Mesothelial cell of epicardium (in vitro differentiated cells): ENCODE results near the gene TBC1D5. TPM values are rescaled to one million over a fixed set of nuclear protein-coding genes. Genes with fewer than 3 reads are reported as not detected.

ENCODE experiments used
- DNase-seq, 2 experiments: peaks; one replicate each; pipeline ENCODE4 v3.0.0; 2021; ENCODE audit warnings: low spot score in 2 of 2; ENCODE audit not compliant: unreplicated experiment in 2 of 2
- H3K27ac Mint-ChIP-seq: 2 replicates; pipeline ENCODE4 v1.8.0; 2021; ENCODE audit warnings: mixed read lengths
- H3K27me3 Mint-ChIP-seq: 2 replicates; pipeline ENCODE4 v1.8.0; 2021; ENCODE audit warnings: low read depth, mixed read lengths
- H3K36me3 Mint-ChIP-seq: 2 replicates; pipeline ENCODE4 v1.8.0; 2021; ENCODE audit warnings: mixed read lengths
- H3K4me1 Mint-ChIP-seq: 2 replicates; pipeline ENCODE4 v1.8.0; 2021; ENCODE audit warnings: mixed read lengths
- H3K4me3 Mint-ChIP-seq: 2 replicates; pipeline ENCODE4 v1.8.0; 2021; ENCODE audit warnings: mild to moderate bottlenecking, moderate library complexity, mixed read lengths
- H3K9me3 Mint-ChIP-seq: 2 replicates; pipeline ENCODE4 v1.8.0; 2021; ENCODE audit warnings: mixed read lengths
- CTCF ChIP-seq: fragments of 200-600 bp; sonication (generic); IDR thresholded peaks from one replicate; pipeline ENCODE4 v1.5.0; 2021; ENCODE audit warnings: antibody characterized with exemption; ENCODE audit not compliant: unreplicated experiment
- total RNA-seq: library from RNA; stranded (reverse); gene quantifications from 3 replicates; pipeline ENCODE4 v1.2.1, GENCODE V29; 2021

Gene TBC1D5
- total RNA-seq, 1 donor from 2014 or later, result 75.3 TPM

- no peaks in the 10 kb centered on the region for H3K27me3 Mint-ChIP-seq
Observed at GRCh38 chr3:17290894-17291293, 451.5 kb downstream of the TBC1D5 start.

GRCh38 chr3:17288839-17289399, 453.5 kb downstream of the TBC1D5 start:
- Mint-ChIP-seq H3K9me3 (no peaks in the 10 kb centered on the region), H3K27me3 (no peaks in the 10 kb centered on the region), H3K4me3 (no peak overlapping the region), H3K27ac (no peak overlapping the region), H3K36me3 (peaks cover 2% of the 10 kb centered on the region), H3K4me1 (peaks cover 16% of the 10 kb centered on the region)
- no peak for TF ChIP-seq CTCF
- DNase-seq, result no peak

More at GRCh38 chr3:17290894-17291293, 451.5 kb downstream of the TBC1D5 start:
- DNase-seq, result no peak
- no peak overlapping the region for H3K4me3 Mint-ChIP-seq
- TF ChIP-seq CTCF, result no peak
- H3K4me1 Mint-ChIP-seq, result peaks cover 17% of the 10 kb centered on the region
- no peak overlapping the region for H3K27ac Mint-ChIP-seq
- no peaks in the 10 kb centered on the region for H3K9me3 Mint-ChIP-seq
- H3K36me3 Mint-ChIP-seq, result peaks cover 2% of the 10 kb centered on the region

DNA sequence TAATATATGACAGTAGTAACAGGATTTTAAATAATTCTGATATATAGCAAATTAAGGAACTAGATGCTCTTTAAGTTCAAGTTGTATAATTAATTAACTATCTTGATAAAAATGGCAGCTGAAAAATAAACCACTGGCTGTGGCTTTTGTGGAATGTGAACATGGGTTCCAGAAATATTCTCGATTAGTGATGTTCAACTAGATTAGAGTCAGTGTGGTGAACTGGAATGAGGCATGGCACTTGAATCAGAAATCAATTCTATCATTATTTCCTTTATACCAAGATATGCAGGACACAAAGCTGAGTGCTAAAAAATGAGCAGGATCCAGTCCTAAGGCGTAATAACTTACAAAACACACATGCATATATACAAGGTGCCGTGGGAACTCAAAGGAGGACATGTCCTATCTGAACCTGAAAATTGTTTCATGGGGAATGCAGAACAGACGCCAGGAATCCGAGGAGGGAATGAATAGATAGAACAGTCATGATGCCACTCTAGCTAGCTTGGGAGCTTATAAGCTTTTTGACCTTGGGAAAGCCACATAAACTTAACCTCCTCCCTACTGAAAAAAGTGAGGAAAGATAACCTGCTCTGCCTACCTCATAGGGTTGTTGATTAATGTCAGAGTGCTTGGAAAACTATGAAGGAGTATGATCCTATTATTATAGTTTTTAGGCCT, 455.3 kb downstream of the TBC1D5 start:
- Mint-ChIP-seq H3K4me3 (no peak overlapping the region), H3K36me3 (peaks cover 2% of the 10 kb centered on the region), H3K27ac (no peak overlapping the region), H3K27me3 (no peaks in the 10 kb centered on the region), H3K4me1 (peaks cover 8% of the 10 kb centered on the region), H3K9me3 (no peaks in the 10 kb centered on the region)
- no peak for DNase-seq
- no peak for TF ChIP-seq CTCF

DNA sequence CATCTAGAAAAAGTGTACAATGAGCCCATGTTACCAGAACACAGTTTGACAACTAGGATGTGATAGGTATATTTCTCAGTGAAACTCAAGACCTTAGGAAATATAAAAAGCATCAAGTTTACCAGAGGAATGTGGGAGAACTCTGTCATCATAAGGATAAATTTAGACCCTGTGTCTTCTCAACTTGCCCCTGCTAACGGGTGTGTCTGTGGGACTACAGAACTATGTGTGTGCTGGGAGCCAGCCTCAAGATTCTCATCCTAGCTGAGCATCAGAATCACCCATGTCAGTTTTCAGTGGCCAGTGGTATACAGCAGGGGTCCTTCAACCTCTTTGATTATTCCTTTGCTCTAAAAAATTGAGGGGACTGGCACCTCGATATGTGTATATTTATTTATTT, 464.4 kb downstream of the TBC1D5 start:
- Mint-ChIP-seq H3K4me1 (no peaks in the 10 kb centered on the region), H3K27ac (no peak overlapping the region), H3K4me3 (no peak overlapping the region), H3K27me3 (no peaks in the 10 kb centered on the region), H3K36me3 (peaks cover 10% of the 10 kb centered on the region), H3K9me3 (no peaks in the 10 kb centered on the region)
- no peak for TF ChIP-seq CTCF
- no peak for DNase-seq

- TF ChIP-seq CTCF, result no peak
- Mint-ChIP-seq H3K9me3 (peaks cover 7% of the 10 kb centered on the region), H3K27me3 (no peaks in the 10 kb centered on the region), H3K4me3 (no peak overlapping the region), H3K36me3 (peaks cover 8% of the 10 kb centered on the region), H3K4me1 (peaks cover 1% of the 10 kb centered on the region), H3K27ac (no peak overlapping the region)
- DNase-seq, result no peak
Observed at GRCh38 chr3:17266846-17267245, 475.6 kb downstream of the TBC1D5 start.
